AG09319 (cell line): Measurements from ENCODE around the gene USP10.
A peak's percentile ranks its signal among the peaks of the same experiment; 100 is the strongest.

Experiments used
- DNase-seq: peaks from one replicate; pipeline ENCODE4 v3.0.0-alpha.2; 2010; ENCODE audit warnings: low read depth; ENCODE audit errors: extremely low read depth
- TF ChIP-seq, protein P1 (sequence below): IDR thresholded peaks from 2 replicates; pipeline ENCODE4 v1.5.1; 2011; ENCODE audit warnings: low read depth, mild to moderate bottlenecking, inconsistent platforms, low read length, moderate library complexity

USP10 gene

DNA sequence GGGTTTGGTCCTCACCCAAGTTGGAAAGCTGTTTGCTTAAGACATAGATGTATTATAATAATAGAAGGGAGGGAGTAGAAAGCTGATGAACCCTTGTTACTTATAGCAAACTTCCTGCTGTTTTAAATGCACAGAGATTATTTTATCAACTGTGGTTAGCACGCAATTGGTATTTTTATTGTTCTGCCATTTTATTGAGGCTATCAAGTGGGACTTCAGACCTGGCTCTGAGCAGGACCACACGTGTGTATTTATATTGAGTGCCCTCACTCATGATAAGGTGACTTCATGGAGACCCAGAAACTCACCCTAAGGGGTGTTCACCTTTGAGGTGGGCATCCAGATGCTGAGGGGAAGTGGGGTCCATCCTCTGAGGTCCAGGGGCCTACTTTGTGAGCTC, 34.4 kb upstream of the USP10 start:
- DNase-seq = no peak
- TF ChIP-seq, protein P1, sequence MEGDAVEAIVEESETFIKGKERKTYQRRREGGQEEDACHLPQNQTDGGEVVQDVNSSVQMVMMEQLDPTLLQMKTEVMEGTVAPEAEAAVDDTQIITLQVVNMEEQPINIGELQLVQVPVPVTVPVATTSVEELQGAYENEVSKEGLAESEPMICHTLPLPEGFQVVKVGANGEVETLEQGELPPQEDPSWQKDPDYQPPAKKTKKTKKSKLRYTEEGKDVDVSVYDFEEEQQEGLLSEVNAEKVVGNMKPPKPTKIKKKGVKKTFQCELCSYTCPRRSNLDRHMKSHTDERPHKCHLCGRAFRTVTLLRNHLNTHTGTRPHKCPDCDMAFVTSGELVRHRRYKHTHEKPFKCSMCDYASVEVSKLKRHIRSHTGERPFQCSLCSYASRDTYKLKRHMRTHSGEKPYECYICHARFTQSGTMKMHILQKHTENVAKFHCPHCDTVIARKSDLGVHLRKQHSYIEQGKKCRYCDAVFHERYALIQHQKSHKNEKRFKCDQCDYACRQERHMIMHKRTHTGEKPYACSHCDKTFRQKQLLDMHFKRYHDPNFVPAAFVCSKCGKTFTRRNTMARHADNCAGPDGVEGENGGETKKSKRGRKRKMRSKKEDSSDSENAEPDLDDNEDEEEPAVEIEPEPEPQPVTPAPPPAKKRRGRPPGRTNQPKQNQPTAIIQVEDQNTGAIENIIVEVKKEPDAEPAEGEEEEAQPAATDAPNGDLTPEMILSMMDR = no peak

GRCh38 chr16:84665843-84666242, 34.0 kb upstream of the USP10 start:
- TF ChIP-seq, protein P1 = no peak
- DNase-seq = no peak

DNA sequence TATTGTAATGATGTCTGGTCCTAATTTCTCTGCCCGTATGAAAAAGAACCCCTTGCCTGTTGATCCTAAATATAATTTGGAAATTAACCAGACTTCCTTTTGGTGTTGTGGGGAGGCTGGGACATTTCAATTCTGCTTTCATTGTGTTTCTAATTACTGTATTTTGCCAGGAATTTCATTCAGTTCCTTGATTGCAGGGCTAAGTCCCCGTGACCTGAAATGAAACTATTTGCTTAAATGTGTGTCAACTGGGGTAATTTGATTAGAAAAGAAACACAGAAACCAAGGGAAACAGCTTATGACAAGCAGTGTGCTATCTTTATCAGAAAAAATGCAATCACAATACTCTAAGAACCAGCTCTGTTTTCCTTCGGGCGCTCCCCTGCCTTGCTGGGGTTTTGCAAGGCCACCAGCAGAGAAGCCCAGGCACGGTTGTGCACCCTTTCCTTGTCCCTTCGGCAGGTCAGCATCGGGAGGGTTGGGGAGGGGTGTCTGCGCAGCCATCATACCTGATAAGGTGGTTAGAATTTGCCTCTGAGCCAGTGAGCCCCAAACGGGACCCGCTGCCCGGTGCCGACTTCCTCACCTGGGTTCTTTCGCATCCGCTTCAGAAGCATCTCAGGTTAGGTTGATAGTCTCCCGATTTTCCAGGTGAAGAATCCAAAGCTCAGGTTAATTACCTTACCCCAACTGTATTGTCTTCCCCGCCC, 32.0 kb upstream of the USP10 start:
- TF ChIP-seq, protein P1 = no peak
- no peak for DNase-seq

DNA sequence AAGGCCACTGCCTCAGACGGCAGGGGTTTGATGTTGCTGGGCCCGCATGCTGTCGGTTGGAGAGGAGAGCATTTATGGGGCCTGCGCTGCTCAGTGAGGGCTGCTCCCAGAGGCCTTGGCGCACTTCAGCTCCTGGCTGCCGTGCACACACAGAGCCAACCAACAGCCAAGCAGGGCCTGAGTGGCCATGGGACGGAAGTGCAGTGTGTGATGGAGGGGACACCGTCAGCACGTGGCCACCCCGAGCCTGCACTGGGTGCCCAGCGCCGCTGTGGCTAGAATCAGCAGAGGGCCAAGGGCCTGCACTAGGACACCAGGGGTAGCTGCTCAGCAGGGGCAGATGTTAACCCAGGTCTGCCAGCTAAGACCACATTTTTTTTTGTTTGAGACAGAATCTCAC, 29.7 kb upstream of the USP10 start:
- DNase-seq = no peak

DNA sequence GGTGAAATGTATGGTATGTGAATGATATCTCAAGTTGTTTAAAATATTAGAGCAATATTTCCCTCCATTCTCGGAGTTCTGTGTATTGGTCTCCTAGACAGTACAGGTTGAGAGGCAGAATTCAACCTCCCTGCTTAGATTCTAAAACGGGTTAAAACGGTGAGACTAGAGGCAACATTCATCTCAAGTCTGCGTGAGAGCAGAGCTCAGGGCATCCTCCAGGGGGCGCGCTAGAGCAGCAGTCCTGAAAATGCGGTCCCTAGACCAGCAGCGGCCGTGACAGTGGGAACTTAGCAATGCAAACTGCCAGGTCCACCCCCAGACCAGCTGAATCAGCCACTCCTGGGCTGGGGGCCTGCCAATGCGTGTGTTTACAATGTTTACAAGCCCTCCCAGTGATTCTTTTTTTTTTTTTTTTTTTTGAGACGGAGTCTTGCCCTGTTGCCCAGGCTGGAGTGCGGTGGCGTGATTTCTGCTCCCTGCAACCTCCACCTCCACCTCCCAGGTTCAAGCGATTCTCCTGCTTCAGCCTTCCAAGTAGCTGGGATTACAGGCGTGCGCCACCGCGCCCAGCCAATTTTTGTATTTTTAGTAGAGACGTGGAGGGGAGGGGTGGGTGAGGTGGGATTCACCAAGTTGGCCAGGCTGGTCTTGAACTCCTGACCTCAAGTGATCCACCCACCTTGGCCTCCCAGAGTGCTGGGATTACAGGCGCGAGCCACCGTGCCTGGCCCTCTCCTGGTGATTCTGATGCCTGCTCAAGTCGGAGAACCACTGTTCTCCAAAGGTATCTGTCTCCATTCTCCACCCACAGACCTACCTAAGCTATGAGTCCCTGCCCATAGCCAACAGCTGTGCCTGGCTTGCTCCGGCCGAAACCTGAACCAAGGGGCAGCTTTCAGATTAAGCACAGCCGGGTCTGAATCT, 27.3 kb upstream of the USP10 start:
- TF ChIP-seq, protein P1 = peak; percentile 94
- peak; percentile 37 for DNase-seq

More for the DNA sequence above, 29.7 kb upstream of the USP10 start:
- TF ChIP-seq, protein P1 = no peak

DNA sequence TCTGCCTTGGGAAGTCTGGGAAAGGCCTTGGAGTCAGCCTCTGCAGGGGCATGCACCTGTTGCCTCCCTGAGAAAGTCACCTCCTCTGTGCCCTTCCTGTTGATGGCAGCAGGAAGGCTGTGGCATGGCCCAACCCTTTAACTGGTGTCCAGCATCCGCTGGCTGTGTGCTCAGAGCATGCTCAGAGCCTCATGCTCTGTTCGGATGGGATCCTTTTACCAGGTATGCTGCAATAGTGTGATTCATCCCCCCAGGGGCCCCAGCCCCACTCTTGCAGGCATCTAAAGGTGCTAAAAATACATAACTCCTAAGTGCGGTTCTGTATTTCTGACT, 26.6 kb upstream of the USP10 start:
- TF ChIP-seq, protein P1 = no peak
- no peak for DNase-seq

- DNase-seq = no peak
- TF ChIP-seq, protein P1 = no peak
These were observed 26.2 kb upstream of the USP10 start for GRCh38 chr16:84673561-84673960.
